Stomach (tissue), 4 donors: ENCODE data around the gene HNRNPLL.

Source experiments
- CTCF ChIP-seq, 7 experiments: fragments of 450-650 bp in 4 of 7; fragments of 200-600 bp in 3 of 7; sonication (generic) in 3 of 7; IDR thresholded peaks; one replicate each; pipeline ENCODE4 v1.5.1; 2016 to 2019; ENCODE audit warnings: antibody characterized with exemption in 7 of 7, control low read depth in 2 of 7, mild to moderate bottlenecking in 1 of 7
- EP300 ChIP-seq: sonication (generic); formaldehyde crosslinking; IDR thresholded peaks from one replicate; pipeline ENCODE4 v1.6.1; 2017; ENCODE audit warnings: antibody characterized with exemption
- POLR2A ChIP-seq, 4 donors: fragments of 450-650 bp; IDR thresholded peaks; one replicate each; pipeline ENCODE4 v1.6.1; 2016; ENCODE audit warnings: antibody characterized with exemption in 4 of 4, control low read depth in 2 of 4, mild to moderate bottlenecking in 1 of 4, moderate library complexity in 1 of 4
- POLR2AphosphoS5 ChIP-seq, 3 donors: sonication (generic); formaldehyde crosslinking; IDR thresholded peaks; one replicate each; pipeline ENCODE4 v1.6.1; 2016; ENCODE audit warnings: antibody characterized with exemption in 3 of 3

- TF ChIP-seq CTCF (IDR thresholded peaks at IDR 0.05) (no peak), POLR2A (IDR thresholded peaks at IDR 0.05) (no peak), POLR2AphosphoS5 (IDR thresholded peaks at IDR 0.05) (no peak), EP300 (no peak)
Observed at GRCh38 chr2:38549071-38549704, 53.5 kb downstream of the HNRNPLL start.
